ENCODE measurements around the gene TEDC1.

The TEDC1 gene, protein sequence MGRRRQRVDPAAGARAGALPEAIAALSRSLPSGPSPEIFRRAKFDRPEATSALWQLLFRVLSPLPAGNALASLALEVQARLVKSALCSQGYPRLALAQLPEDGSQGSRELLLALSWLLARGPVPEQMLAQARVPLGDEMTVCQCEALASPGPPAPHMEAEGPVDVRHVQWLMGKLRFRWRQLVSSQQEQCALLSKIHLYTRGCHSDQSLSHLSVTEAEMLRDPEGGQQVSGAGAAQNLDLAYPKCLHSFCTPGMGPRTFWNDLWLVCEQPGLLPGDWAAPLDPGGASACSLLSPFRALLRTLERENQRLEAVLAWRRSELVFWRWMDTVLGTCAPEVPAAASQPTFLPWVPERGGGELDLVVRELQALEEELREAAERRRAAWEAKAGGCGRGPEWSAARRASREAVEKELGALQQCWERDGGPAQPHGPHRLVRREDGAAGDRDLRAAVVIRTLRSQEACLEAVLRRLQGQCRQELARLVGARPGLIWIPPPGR

DNA sequence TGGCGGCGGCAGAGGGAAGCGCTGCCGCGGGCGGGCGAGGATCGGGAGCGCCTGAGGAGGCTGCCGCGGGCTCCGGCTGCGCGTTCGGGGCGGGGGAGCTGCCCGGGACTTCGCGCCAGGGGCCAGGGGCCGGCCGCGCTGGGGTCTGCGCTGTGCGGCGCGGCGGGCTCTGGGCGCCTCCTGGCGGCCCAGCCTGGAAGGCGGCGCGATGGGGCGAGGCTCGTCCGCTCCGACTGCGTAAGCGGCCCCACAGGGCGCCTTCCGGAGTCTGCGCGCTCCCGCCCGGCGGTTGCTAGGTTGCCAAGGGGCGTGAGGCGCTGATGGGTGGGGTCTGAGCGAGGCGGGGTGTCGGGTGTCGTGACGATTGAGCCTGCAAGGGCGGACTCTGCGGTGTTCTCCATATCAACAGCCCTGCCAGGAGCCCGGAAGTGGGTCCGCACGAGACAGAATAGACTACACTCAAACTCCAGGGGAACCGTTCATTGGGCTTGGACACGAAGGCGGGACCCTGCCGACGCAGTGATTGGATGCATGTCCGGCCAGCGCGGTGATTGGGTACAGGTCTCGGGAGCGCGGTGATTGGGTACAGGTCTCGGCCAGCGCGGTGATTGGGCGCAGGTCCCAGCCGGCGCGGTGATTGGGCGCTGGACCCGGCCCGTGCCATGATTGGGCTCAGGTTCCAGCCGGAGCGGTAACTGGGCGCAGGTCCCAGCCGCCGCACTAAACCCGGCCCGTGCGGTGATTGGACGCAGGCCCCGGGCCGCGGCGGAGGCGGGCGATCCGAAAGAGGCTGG is at the start of gene TEDC1:
TSS of gene TEDC1 (plus strand) at position 675 of the 794 bp plus-strand sequence. CDS start 130 bp downstream, outside the sequence.
- DNase-seq: peak; percentile 99
- peaks cover 33% of the 10 kb centered on the region for H3K4me1 Mint-ChIP-seq (ENCODE audit: low read depth)
- H3K36me3 Mint-ChIP-seq (ENCODE audit: low read depth): peaks cover 15% of the 10 kb centered on the region
- H3K27ac Mint-ChIP-seq: peak within 1 kb of the TSS; percentile 96
- peak within 1 kb of the TSS; percentile 83 for H3K4me3 Mint-ChIP-seq
- no peaks in the 10 kb centered on the region for H3K9me3 Mint-ChIP-seq
- H3K27me3 Mint-ChIP-seq: no peaks in the 10 kb centered on the region

DNA sequence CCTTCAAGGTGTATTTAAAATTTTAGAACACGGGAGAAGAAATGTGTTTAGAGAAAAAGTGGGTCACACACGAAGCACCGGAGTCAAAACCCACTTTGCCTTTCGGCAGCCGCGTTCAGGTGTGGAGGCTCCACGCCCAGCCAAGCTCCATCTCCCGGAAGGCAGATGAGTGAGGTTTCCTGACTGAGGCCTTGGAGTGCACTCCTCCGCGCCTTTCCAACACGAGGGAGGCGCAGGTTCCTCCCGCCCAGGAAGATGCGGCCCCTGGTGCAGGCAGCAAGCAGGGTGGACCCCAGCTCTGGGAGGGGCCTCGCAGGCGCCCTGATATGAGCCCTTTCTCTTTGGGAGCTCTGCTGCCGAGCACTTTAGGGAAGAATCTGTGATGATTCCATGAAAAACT is 48.9 kb upstream of the TEDC1 start:
- Mint-ChIP-seq H3K4me3 (no peak overlapping the region), H3K27me3 (no peaks in the 10 kb centered on the region), H3K9me3 (no peaks in the 10 kb centered on the region), H3K27ac (no peak overlapping the region), H3K36me3 (ENCODE audit: low read depth) (peaks cover 58% of the 10 kb centered on the region), H3K4me1 (ENCODE audit: low read depth) (no peaks in the 10 kb centered on the region)
- DNase-seq: no peak

DNA sequence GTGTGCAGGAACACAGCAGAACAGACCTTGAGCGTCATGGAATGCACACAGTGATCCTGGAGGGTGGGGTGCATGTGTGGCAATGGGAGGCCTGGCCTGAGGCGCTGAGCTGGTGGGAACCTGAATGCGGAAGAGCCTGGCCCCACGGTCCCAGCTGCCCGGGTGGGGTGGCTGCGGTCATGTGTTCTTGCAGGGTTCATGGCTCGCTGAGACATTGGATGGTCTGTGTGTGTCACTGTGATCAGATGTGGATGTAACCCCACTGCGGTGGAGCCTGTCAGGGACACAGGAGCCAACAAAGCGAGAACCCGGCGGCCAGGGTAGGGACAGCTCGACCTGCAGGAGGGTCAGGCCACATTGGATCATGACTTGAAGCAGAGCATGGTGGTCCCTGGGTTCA is 48.2 kb upstream of the TEDC1 start:
- DNase-seq: no peak
- H3K9me3 Mint-ChIP-seq: no peaks in the 10 kb centered on the region
- H3K4me3 Mint-ChIP-seq: no peak overlapping the region
- H3K27me3 Mint-ChIP-seq: no peaks in the 10 kb centered on the region
- H3K27ac Mint-ChIP-seq: no peak overlapping the region
- peaks cover 59% of the 10 kb centered on the region for H3K36me3 Mint-ChIP-seq (ENCODE audit: low read depth)
- no peaks in the 10 kb centered on the region for H3K4me1 Mint-ChIP-seq (ENCODE audit: low read depth)

DNA sequence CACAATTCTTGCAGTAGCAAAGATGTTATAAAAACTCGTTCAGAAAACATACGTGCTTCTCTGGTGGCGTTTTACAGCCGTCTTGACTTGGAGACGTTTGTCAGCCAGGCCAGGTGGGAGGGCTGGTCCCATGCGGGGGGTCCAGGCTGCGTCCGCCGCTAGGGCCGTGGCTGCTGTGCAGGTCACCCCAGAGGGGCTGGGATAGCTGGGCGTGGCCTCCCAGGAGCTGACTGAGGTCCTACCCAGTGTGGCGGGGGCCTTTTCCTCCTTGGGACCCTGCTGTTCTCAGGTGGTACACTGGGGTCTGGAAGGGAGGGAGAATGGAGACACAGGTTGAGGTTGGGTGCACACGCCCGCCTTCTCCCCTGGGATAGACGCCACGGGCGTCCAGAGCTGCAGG is 46.2 kb upstream of the TEDC1 start:
- H3K27ac Mint-ChIP-seq: no peak overlapping the region
- H3K4me3 Mint-ChIP-seq: no peak overlapping the region

DNA sequence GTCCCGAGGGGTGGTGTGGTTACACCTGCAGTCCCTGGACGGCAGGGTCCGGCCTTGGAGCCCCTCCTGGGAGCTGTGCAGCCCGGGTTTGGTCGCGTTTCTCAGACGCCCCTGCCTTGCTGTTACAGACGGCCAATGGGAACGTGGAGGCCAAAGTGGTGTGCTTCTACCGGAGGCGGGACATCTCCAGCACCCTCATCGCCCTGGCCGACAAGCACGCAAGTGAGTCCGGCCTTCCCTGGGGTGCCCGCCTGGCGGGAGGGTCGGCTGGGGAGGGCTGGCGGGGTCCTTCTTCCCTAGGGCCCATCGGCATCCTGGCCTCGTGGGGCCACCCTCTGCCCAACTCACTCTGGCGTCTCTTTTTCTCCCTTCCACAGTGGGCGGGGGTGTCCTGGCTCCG is 45.8 kb upstream of the TEDC1 start:
- no peak overlapping the region for H3K27ac Mint-ChIP-seq
- no peaks in the 10 kb centered on the region for H3K27me3 Mint-ChIP-seq
- H3K36me3 Mint-ChIP-seq (ENCODE audit: low read depth): peaks cover 63% of the 10 kb centered on the region

More for the DNA sequence above, 46.2 kb upstream of the TEDC1 start:
- H3K9me3 Mint-ChIP-seq: no peaks in the 10 kb centered on the region
- no peak for DNase-seq
- H3K27me3 Mint-ChIP-seq: no peaks in the 10 kb centered on the region
- H3K36me3 Mint-ChIP-seq (ENCODE audit: low read depth): peaks cover 61% of the 10 kb centered on the region
- no peaks in the 10 kb centered on the region for H3K4me1 Mint-ChIP-seq (ENCODE audit: low read depth)

DNA sequence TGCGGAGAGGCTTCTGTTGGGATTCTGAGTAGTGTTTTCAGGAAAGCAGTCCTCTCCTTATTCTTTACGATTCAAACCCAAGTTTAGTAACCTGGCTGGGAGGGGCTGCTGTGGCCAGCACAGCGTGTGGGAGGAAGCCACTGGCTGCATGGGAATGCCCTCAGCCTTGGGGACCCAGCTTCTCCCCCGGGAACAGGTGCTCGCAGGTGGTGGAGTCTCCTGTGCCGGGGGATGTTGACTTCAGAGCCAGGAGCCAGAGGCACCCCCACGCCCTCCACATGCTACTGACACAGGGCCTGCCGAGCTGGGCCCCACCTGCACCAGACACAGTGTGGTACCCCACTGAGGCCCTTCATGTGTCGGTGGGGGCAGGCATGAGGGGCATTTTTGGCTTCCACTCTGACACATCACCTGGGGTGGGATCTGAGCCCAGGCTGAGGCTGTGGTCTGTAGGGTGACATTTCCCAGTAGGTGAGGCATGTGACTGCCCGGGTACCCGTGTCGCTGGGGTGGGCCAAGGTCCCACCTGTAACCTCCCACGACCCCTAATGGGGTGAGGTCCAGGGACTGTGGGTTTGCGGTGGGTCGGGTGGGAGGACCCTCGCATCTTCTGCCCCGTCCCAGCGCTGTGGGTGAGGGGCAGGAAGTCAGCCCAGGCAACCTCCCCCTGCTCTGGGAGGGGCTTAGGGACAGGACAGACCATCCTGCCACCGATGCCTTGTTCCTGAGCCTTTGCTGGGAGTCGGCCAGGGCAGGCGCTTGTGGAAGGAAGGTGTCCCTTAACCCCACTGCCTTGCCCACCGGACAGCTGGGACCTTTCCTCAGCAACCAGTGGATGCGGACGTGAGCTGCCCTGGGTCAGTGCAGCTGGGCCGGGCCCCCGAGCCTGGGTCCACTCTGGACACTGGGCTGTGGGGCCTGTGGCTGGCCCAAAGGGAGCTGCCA is 44.9 kb upstream of the TEDC1 start:
- no peak overlapping the region for H3K27ac Mint-ChIP-seq

More for the DNA sequence above, 45.8 kb upstream of the TEDC1 start:
- DNase-seq: no peak
- H3K4me1 Mint-ChIP-seq (ENCODE audit: low read depth): no peaks in the 10 kb centered on the region
- H3K4me3 Mint-ChIP-seq: no peak overlapping the region
- H3K9me3 Mint-ChIP-seq: no peaks in the 10 kb centered on the region

DNA sequence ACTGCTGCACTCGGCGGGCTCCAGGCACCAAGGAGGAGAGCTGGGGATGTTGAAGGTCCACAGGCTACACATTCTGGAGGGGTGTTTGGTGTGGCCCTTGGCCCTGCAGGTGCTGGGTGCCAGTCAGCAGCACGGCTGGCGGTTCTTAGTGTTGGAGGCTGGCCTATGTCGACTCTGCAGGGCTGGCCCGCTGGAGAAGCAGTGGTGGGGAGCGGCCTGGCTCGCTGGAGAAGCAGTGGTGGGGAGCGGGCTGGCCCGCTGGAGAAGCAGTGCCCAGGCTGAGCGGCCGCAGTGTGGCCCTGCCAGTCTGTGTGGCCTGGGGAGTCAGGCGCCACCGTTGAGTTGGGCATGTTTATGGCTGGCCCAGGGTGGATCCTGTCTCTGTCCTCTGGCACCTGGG is 44.1 kb upstream of the TEDC1 start:
- Mint-ChIP-seq H3K9me3 (no peaks in the 10 kb centered on the region), H3K4me3 (no peak overlapping the region), H3K4me1 (ENCODE audit: low read depth) (no peaks in the 10 kb centered on the region), H3K27ac (no peak overlapping the region), H3K36me3 (ENCODE audit: low read depth) (peaks cover 64% of the 10 kb centered on the region), H3K27me3 (no peaks in the 10 kb centered on the region)
- DNase-seq: no peak

More for the DNA sequence above, 44.9 kb upstream of the TEDC1 start:
- Mint-ChIP-seq H3K27me3 (no peaks in the 10 kb centered on the region), H3K36me3 (ENCODE audit: low read depth) (peaks cover 63% of the 10 kb centered on the region), H3K9me3 (no peaks in the 10 kb centered on the region), H3K4me3 (no peak overlapping the region), H3K4me1 (ENCODE audit: low read depth) (no peaks in the 10 kb centered on the region)
- DNase-seq: no peak

DNA sequence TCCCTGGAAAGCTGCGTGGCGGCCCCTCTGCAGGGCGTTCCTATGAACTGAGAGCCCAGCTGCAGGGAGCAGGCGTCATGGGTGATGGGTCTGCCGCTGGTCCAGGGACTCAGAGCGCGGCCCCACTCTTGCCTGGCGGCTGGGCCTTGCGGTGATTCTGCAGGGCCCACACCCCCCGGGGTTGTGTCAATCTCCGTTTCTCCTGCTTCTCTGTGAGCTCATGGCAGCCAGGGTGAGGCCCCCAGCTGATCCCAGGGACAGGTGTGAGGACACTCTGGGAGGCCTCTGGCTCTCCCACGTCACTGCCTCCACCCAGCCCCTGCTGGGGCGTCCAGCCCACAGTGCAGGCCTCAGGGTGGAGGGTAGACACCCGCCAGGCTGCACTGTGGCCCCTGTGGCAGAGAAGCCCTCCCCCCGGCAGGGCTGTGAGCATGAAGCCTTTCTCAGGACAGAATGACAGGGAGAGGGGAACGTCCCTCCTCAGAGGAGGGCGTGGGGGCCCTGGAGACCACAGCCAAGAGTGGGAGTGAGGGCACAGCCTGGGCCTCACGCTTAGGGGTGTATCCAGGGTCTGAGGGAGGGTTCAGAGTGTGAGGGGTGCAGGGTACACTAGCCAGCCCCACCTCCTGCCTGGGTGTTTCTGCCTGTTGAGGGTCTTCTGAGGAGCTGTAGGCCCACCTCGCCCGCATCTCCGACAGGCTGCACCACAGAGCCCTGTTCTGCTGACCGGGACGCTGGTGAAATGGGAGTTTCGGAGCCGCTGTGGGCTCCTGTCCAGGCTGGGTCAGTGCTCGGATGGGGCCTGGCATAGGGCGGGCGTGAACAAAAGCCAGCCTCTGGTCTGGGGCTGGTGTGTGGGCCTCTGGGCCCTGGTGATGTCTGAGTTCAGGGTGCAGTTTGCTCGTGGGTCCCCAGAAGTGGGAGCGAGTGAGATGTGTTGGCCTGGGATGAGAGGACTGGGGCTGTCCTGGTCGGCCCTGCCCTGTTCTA is 43.1 kb upstream of the TEDC1 start:
- no peak overlapping the region for H3K4me3 Mint-ChIP-seq
- no peak overlapping the region for H3K27ac Mint-ChIP-seq
- DNase-seq: no peak
- H3K4me1 Mint-ChIP-seq (ENCODE audit: low read depth): no peaks in the 10 kb centered on the region
- no peaks in the 10 kb centered on the region for H3K9me3 Mint-ChIP-seq
- H3K36me3 Mint-ChIP-seq (ENCODE audit: low read depth): peaks cover 64% of the 10 kb centered on the region
- no peaks in the 10 kb centered on the region for H3K27me3 Mint-ChIP-seq

DNA sequence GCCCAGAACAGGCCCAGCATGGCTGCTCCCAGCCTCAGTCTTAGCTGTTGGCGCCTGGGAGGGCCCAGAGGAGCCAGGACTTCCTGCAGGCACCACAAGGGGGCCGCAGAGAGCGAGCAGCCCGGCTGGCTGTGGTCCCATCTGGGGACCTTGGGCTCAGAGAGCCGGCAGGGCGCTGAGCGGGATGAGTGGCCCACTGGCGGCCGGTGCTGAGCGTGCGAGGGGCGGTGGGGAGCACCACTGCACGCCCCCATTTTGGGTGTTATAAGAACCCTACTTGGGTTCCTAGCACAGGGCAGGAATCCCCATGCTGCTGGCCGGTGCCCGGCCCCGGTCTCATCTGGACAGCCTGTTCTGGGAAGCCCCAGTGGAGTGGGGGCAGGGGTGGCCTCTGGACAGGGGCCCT is 42.3 kb upstream of the TEDC1 start:
- H3K9me3 Mint-ChIP-seq: no peaks in the 10 kb centered on the region
- H3K27ac Mint-ChIP-seq: no peak overlapping the region
- H3K4me1 Mint-ChIP-seq (ENCODE audit: low read depth): no peaks in the 10 kb centered on the region
- peaks cover 65% of the 10 kb centered on the region for H3K36me3 Mint-ChIP-seq (ENCODE audit: low read depth)
- peak; percentile 77 for DNase-seq
- no peak overlapping the region for H3K4me3 Mint-ChIP-seq
- no peaks in the 10 kb centered on the region for H3K27me3 Mint-ChIP-seq

DNA sequence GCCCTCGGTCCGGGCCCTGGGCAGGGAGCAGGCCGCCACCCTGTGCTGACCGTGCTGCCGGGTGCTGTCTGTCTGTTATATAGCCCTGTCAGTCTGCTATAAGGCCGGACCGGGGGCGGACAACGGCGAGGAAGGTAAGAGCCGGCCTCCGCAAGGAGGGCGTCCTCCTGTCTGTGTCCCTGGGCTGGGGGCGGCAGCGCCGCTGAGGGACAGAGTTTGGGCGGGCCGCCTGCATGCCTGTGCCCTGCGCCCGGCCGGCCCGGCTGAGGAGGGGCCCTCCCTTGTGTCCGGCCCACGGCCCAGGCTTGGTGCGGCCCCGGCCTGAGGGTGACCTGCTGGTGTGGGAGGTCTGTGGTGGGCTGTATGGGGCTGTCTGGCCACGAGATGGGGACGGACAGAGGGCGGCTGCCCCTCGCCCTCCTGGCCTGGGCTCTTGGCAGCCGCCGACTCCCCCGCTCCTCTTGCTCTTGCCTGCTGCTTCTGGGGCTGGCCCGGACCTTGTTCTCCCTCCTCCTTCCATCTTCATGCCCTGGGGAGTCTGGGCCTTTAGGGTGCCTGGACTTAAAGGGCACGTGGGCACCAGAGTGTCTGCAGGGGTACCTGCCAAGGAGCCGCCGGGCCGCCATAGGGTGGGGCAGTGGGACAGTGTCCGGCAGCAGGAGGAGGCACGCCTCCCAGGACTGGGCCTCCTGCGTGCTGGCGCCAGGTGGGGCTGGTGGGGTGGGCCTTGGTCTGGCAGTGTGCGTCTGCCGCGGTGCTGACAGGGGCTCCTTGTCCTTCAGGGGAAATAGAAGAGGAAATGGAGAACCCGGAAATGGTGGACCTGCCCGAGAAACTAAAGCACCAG is 41.5 kb upstream of the TEDC1 start:
- H3K27ac Mint-ChIP-seq: no peak overlapping the region
- no peaks in the 10 kb centered on the region for H3K27me3 Mint-ChIP-seq

DNA sequence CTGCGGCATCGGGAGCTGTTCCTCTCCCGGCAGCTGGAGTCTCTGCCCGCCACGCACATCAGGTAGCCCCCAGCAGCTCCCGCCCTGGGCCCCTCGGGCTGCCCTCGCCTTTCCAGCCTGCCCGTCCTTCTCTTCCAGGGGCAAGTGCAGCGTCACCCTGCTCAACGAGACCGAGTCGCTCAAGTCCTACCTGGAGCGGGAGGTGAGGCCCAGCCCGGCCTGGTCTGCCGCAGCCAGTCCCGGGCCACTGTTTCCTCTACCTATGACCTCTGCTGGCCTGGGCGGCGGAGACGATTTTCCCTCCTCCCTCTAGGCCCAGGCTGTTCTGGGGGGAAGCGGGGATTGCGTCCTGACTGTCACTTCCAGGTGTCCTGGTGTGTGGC is 40.9 kb upstream of the TEDC1 start:
- no peak for DNase-seq
- Mint-ChIP-seq H3K27me3 (no peaks in the 10 kb centered on the region), H3K27ac (no peak overlapping the region), H3K4me1 (ENCODE audit: low read depth) (no peaks in the 10 kb centered on the region), H3K36me3 (ENCODE audit: low read depth) (peaks cover 79% of the 10 kb centered on the region), H3K9me3 (no peaks in the 10 kb centered on the region), H3K4me3 (no peak overlapping the region)

More for the DNA sequence above, 41.5 kb upstream of the TEDC1 start:
- H3K4me1 Mint-ChIP-seq (ENCODE audit: low read depth): no peaks in the 10 kb centered on the region
- H3K36me3 Mint-ChIP-seq (ENCODE audit: low read depth): peaks cover 73% of the 10 kb centered on the region
- no peak for DNase-seq
- H3K9me3 Mint-ChIP-seq: no peaks in the 10 kb centered on the region
- H3K4me3 Mint-ChIP-seq: no peak overlapping the region

DNA sequence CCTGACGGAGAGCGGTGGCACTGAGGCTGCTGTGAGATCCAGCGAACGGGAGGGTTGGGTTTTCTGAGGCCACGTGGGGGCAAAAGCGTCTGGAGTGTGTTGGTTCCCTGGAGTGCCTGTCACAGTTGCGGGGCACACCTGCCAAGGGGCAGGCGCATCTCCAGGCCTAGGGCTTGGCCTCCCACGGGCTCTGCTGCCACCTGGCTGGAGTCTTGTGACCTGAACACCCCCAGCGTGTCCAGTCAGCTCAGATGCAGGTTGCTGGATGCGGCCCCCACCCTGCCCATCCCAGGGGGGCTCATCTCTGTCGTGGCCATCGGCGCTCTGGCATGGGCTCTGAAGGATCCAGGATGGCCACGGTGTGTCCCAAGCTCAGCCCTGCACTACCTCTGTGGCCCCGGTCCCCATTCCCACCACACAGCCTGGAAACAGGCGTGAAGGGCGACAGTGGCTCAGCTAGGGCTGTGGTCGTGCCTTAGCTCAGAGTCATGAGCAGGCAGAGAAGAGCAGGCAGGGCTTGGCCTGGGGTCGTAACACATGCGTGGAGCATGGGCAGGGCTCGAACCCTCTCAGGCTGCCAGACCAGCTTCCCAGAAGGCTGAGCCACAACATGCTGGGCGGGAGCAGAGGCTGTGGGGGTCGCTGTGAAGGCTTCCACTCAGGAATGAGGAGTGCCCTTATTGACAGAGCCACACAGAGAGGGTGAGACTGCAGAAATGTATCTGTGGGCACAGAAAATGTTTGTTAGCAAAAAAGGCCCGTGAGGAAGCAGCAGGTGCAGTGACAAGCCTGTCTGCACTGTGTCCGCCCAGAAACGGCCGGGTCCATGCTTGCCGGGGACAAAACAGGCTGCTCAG is 40.0 kb upstream of the TEDC1 start:
- no peak overlapping the region for H3K27ac Mint-ChIP-seq
- H3K4me3 Mint-ChIP-seq: no peak overlapping the region
- peaks cover 83% of the 10 kb centered on the region for H3K36me3 Mint-ChIP-seq (ENCODE audit: low read depth)
- H3K27me3 Mint-ChIP-seq: no peaks in the 10 kb centered on the region
- H3K4me1 Mint-ChIP-seq (ENCODE audit: low read depth): no peaks in the 10 kb centered on the region
- DNase-seq: no peak
- H3K9me3 Mint-ChIP-seq: no peaks in the 10 kb centered on the region
